NOMO-1 treated with dmso at 0.1 percent for 144 hours (cell line): ENCODE results near the gene DDX50.
"Not testable (repeated sequence)": the region's sequence is repeated elsewhere in the genome, so short reads cannot be mapped to it uniquely, and the experiment has no call there.

ENCODE experiments used
- DNase-seq: peaks from one replicate; lab custom pipeline; 2025; ENCODE audit not compliant: unreplicated experiment; lab: John Stamatoyannopoulos, UW

Gene DDX50

DNA sequence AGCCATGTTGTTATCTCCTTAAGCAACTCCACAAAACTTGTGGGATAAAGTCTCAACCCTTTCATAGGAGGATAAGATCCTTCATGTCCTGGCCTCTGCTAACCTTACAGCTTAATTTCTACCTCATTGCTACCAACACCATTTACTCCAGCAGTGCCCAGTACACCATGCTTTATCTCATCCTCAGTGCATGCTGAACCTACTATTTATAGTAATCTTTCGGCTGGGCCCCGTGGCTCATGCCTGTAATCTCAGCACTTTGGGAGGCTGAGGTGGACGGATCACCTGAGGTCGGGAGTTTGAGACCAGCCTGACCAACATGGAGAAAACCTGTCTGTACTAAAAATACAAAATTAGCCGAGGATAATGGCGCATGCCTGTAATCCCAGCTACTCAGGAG lies 78.6 kb downstream of the DDX50 start:
- not testable (repeated sequence) for DNase-seq

GRCh38 chr10:68981074-68981473 lies 80.0 kb downstream of the DDX50 start:
- DNase-seq = no peak

DNA sequence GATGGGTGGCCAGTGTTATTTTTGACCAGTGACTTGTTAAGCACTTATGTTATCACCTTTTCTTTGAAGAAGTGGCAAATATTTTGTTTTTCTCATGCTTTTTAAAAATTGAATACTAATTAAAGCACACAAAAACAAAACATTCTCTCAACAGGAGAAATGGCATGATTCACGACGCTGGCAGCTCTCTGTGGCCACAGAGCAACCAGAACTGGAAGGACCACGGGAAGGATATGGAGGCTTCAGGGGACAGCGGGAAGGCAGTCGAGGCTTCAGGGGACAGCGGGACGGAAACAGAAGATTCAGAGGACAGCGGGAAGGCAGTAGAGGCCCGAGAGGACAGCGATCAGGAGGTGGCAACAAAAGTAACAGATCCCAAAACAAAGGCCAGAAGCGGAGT lies 81.3 kb downstream of the DDX50 start:
- no peak for DNase-seq

DNA sequence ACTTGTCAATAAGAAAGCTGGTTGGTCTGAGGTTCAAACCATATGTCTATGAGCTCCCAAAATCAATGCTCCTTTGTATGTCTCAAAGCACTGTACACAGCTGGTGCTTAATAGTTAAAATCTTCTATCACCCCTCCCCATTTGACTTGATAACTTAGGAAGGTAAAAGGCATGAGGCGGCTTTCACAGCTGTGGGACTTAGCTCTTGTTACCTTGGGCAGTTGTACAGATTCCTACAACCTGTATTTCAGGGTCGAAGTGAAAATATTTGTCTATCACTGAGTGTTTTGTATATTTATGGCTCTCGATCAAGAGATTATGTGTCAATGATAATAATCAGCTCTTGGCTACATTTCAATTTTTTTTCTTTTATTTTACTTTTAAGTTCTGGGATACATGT lies 86.5 kb downstream of the DDX50 start:
- no peak for DNase-seq

- DNase-seq = peak; percentile 94
These were observed 87.6 kb downstream of the DDX50 start, which contains the start of gene KIFBP for GRCh38 chr10:68988530-68989316. Gene KIFBP (plus strand): TSS chr10:68988803. CDS start chr10:68988833, 30 bp downstream.

- no peak for DNase-seq
These were observed 88.3 kb downstream of the DDX50 start for GRCh38 chr10:68989317-68989990.

- no peak for DNase-seq
These were observed 91.7 kb downstream of the DDX50 start for GRCh38 chr10:68992636-68993440.
